ENCODE measurements around the gene CDH11. TPM values are rescaled to one million over a fixed set of nuclear protein-coding genes. Genes with fewer than 3 reads are reported as not detected.

The CDH11 gene
- total and polyA plus RNA-seq, 2 of the 4 experiments (the other 2 are of a cell fraction), result 266 to 601 TPM

DNA sequence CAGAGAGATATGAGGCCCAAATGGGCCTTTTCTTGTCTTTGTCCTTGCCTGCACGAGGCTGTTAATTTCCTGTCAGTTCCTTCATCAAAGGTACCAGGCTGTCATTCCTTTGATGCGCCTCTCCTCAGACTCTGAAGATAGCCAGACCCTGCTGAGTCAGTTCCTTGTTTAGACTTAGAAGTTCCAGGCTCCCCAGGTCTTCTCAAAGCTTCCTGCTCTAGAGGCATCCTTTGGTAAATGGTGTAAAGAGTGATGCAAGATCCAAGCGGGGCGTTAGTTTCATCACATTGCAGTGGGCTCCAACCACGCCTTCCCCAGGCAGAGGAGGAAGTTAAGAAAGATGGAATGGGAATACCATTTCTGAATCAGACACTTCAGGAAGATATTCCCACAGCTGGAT lies 4.0 kb upstream of the CDH11 start:
- Histone ChIP-seq H3K9me3 (ENCODE audit: control insufficient read depth, insufficient read depth, low read length) (no peaks in the 10 kb centered on the region), H2BK120ac (ENCODE audit: low read depth, low read length) (peak overlapping the region; percentile 31; the same call in 1 of the 2 replicates), H3K18ac (ENCODE audit: low read depth, low read length) (no peak overlapping the region), H3K9me1 (ENCODE audit: insufficient read depth, low read length) (peaks cover 4% of the 10 kb centered on the region; the same call in 1 of the 2 replicates), H2BK5ac (ENCODE audit: low read depth, low read length, poor library complexity, severe bottlenecking) (peak overlapping the region; percentile 4), H3K4me2 (ENCODE audit: low read depth, low read length) (peak overlapping the region; percentile 56), H3K27ac (ENCODE audit: insufficient read depth, low read length) (0 out of 2 replicates have a peak overlapping the region, but pooled peaks have one; percentile 30), H3K4me3 (ENCODE audit: insufficient read depth, low read depth, low read length) (no peak overlapping the region), H4K20me1 (ENCODE audit: insufficient read depth, low read length) (0 out of 2 replicates have a peak, but pooled peaks cover 5% of the 10 kb centered on the region), H3K14ac (replicated peaks; ENCODE audit: low read depth, low read length) (peak overlapping the region; percentile 40; the same call in 1 of the 2 replicates), H3K23ac (ENCODE audit: low read depth, low read length) (peak overlapping the region; percentile 63), H3K27me3 (ENCODE audit: control insufficient read depth, insufficient read depth, low read length) (no peaks in the 10 kb centered on the region), H4K5ac (ENCODE audit: low read depth, low read length) (peak overlapping the region; percentile 61), H2AK5ac (ENCODE audit: low read depth, low read length) (peak overlapping the region; percentile 33; the same call in 1 of the 2 replicates), H4K8ac (ENCODE audit: low read depth in 2 of 2, low read length in 2 of 2) (peak overlapping the region in 1 of 2 experiments; percentile 38; a peak in 3 of 4 replicates), H3K4me1 (ENCODE audit: control insufficient read depth, insufficient read depth, low read length) (peaks cover 8% of the 10 kb centered on the region), H2AK9ac (replicated peaks; ENCODE audit: low read depth, low read length, poor library complexity) (no peak overlapping the region), H3K36me3 (ENCODE audit: control insufficient read depth, insufficient read depth, low read length) (no peaks in the 10 kb centered on the region), H4K91ac (ENCODE audit: insufficient read depth, low read depth, low read length) (no peak overlapping the region), H2BK20ac (ENCODE audit: low read depth, low read length) (peak overlapping the region; percentile 55; the same call in 1 of the 2 replicates), H3K4ac (ENCODE audit: low read depth, low read length) (peak overlapping the region; percentile 15; the same call in 1 of the 2 replicates), H3K79me1 (ENCODE audit: low read depth in 1 of 2, low read length in 2 of 2) (peaks cover 10 to 19% of the 10 kb centered on the region in 2 experiments), H2BK15ac (ENCODE audit: low read depth, low read length) (peak overlapping the region; percentile 31; the same call in 1 of the 3 replicates), H2AFZ (replicated peaks; ENCODE audit: low read length, poor library complexity) (no peak overlapping the region), H3K9ac (ENCODE audit: low read depth, low read length) (no peak overlapping the region), H3K56ac (ENCODE audit: extremely low read depth, insufficient read depth, low read length) (no peak overlapping the region)
- intact Hi-C loops (cut with micrococcal nuclease) (loop anchor here (10.0 kb wide), 1 partner anchor 549 kb away; no protein-coding TSS in a partner anchor), dilution Hi-C loops (cut with HindIII; ENCODE audit: low sequenced_read_pairs, unreplicated experiment) (no loop called here), in situ Hi-C loops (cut with MboI; ENCODE audit: low sequenced_read_pairs) (no loop called here)
- DNase-seq (peak; percentile 47), ATAC-seq (ENCODE audit: low read depth) (no peak)
- 33% methylated on average over 1 of the region's 5 CpGs; no CpG with 5 or more reads in 1 of the 2 experiments for WGBS, 2 experiments (ENCODE audit: extremely low coverage in 2 of 2, insufficient read length in 1 of 2)
- peak; percentile 79 for TF ChIP-seq CEBPB (IDR thresholded peaks at IDR 0.05; ENCODE audit: low read depth, low read length)
- no peak for TF ChIP-seq MAZ (IDR thresholded peaks at IDR 0.05; ENCODE audit: borderline replicate concordance, low read depth, low read length)
- ChIA-PET POLR2A (ENCODE audit: unreplicated experiment) (interaction anchor here (0.6 kb wide), 1 partner anchor 46 kb away, joined by 4 read pairs; no protein-coding TSS in a partner anchor), CTCF (interaction anchor here (0.6 kb wide), 1 partner anchor 358 kb away, joined by 3 read pairs; no protein-coding TSS in a partner anchor)
- BruUV-seq (replicated peaks), result no TSS peak
